Colonic mucosa (tissue), 4 donors: ENCODE results near the gene DYNLT2. TPM values are rescaled to one million over a fixed set of nuclear protein-coding genes. Genes with fewer than 3 reads are reported as not detected.

Source experiments
- DNase-seq: peaks from one replicate; pipeline ENCODE4 v3.0.0-alpha.2; 2020
- H3K27ac ChIP-seq: fragments of 200-600 bp; one replicate; pipeline ENCODE4 v1.8.0; 2021
- H3K27me3 ChIP-seq: fragments of 200-600 bp; one replicate; pipeline ENCODE4 v1.8.0; 2021
- H3K36me3 ChIP-seq: fragments of 200-600 bp; one replicate; pipeline ENCODE4 v1.8.0; 2021
- H3K4me1 ChIP-seq: fragments of 200-600 bp; one replicate; pipeline ENCODE4 v1.8.0; 2021; ENCODE audit warnings: mild to moderate bottlenecking
- H3K4me3 ChIP-seq: fragments of 200-600 bp; one replicate; pipeline ENCODE4 v1.8.0; 2021
- H3K9ac ChIP-seq, 2 donors: one replicate each; pipeline ENCODE4 v1.7.0; 2013; ENCODE audit warnings: control low read depth in 2 of 2, low read depth in 2 of 2, low read length in 2 of 2
- H3K9me3 ChIP-seq: fragments of 200-600 bp; one replicate; pipeline ENCODE4 v1.8.0; 2021
- CTCF ChIP-seq: fragments of 200-600 bp; IDR thresholded peaks from one replicate; pipeline ENCODE4 v1.8.0; 2022; ENCODE audit warnings: antibody characterized with exemption, mild to moderate bottlenecking
- intact Hi-C: fragments of 100-400 bp; cut with DNase I; formaldehyde crosslinking; loops from one replicate; pipeline ENCODE4 v1.14.1; 2022
- total RNA-seq, 2 donors: library from RNA; stranded (reverse); fragmentation: NEBNext Ultra II Directional in 1 of 2; extraction: Animal tissue kit (Norgen Biotek cat#: 25700) in 1 of 2; gene quantifications; one replicate each; pipeline ENCODE4 v1.2.1, GENCODE V29; 2021
- donor health status: healthy.
- donor health status: DM: no; HTN: no; CAD: no.
- donor health status: DM: no; HTN: no; CAD: no.

Gene DYNLT2
- total RNA-seq, 2 donors from 2014 or later: 1.4 to 2.2 TPM

GRCh38 chr6:169723991-169724493 is 27.3 kb downstream of the DYNLT2 start:
- no peaks in the 10 kb centered on the region for H3K9me3 ChIP-seq
- H3K36me3 ChIP-seq: no peaks in the 10 kb centered on the region
- H3K4me3 ChIP-seq: no peak overlapping the region
- H3K4me1 ChIP-seq: no peaks in the 10 kb centered on the region
- intact Hi-C loops: no loop called here
- H3K9ac ChIP-seq: peak overlapping the region in 1 of 2 donors; percentile 82
- TF ChIP-seq CTCF: no peak
- H3K27ac ChIP-seq: no peak overlapping the region
- peak; percentile 22 for DNase-seq
- no peaks in the 10 kb centered on the region for H3K27me3 ChIP-seq

DNA sequence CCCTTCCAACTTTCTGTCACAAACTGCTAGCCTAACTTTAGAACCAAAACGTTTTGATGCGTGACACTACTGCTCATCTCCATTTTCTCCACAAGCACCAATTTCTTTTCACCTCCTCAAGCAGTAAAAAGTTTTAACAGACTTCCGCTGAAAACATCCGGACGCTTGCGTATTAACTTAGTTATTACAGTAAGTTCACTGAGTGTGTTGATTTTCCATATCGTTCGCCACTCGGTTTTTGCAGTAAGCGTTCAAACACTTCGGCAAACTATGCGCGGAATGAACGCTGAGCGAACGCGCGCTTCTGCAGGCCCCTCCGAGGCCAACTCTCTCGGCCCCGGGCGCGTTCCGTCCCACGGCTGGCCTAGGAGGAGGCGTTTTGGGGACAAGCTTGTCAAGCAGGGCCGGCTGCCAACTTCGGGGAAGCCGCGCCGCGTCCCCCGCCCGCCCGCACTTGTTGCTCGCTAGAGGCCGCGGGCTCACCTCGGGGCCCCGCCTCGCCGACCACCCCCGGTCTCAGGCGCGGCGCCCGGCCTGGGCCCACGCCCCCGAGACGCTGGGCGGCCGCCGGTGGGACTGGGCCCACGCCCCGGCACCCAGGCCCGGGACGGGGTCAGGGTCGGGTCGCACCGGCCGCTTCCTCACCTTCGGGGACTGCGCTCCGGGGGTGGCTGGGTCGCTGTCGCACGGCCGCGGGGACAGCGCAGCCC is 28.0 kb downstream of the DYNLT2 start:
- Histone ChIP-seq H3K27ac (peak overlapping the region; percentile 90), H3K9me3 (no peaks in the 10 kb centered on the region), H3K4me3 (peak overlapping the region; percentile 64), H3K4me1 (no peaks in the 10 kb centered on the region), H3K36me3 (no peaks in the 10 kb centered on the region), H3K27me3 (no peaks in the 10 kb centered on the region), H3K9ac (peak overlapping the region; percentile 79 to 97)
- TF ChIP-seq CTCF: no peak
- intact Hi-C loops: no loop called here
- DNase-seq: peak; percentile 72

DNA sequence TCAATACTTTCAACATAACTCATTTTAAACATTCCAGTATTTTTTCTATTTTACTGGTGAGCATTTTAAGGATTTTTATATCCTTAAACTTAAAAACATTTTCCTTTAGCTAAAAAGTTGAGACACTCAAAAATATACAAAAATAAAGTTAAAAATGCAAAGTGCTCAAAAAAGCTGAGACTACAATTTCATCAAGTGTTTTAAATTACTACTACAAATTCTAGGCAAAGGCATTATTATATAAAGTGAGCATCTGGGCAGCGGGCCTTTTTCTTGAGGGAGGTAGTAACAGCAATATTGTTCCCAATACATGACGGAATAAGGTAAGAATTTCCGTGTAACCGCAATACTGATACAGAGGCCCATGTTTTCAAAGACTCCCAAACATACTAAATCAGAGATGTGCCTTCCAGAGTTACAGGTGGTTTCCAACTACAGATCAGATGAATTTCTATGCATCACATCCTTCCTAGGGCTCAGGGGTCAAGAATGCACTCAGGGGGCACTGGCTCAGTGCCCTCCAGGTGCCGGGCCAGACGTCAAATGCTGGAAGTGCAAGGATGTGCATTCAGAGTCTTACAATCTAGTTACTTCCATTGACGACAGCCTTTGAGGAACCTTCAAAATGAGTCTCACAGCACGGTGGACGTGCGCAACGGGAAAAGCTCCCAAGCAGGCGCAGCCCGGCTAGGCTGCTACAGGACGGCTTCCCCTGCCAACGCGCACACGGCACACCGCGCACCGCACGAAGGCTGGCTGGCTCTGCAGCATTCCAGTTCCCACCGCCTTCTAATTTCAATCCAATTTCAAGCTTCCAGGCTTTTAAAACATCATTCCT is 28.8 kb downstream of the DYNLT2 start:
- Histone ChIP-seq H3K27ac (peak overlapping the region; percentile 90), H3K9ac (peak overlapping the region; percentile 79 to 97), H3K4me3 (peak overlapping the region; percentile 64), H3K4me1 (no peaks in the 10 kb centered on the region), H3K27me3 (no peaks in the 10 kb centered on the region), H3K36me3 (no peaks in the 10 kb centered on the region), H3K9me3 (no peaks in the 10 kb centered on the region)
- intact Hi-C loops: no loop called here
- peak; percentile 51 for DNase-seq
- TF ChIP-seq CTCF: no peak

DNA sequence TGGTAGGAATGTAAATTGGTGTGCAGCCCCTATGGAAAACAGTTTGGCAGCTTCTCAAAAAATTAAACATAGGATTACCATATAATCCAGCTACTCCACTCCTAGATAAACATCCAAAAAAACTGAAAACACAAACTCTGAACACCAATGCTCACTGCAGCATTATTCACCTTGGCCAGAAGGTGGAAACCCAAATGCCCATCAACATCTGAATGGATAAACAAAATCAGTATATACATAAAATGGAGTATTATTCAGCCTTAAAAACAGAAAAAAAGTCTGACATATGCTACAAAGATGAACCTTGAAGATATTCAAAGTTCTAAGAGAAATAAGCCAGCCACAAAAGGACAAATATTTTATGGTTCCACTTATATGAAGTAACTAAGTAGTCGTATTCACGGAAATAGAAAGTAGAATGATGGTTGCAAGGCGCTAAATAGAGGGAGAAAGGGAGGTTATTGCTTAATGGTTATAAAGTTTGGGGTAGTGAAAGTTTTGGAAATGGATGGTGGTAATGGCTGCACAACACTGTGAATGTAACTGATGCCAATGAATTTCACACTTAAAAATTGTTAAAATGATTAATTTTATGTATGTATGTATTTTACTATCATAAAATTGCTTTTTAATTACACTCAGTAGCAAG is 31.0 kb downstream of the DYNLT2 start:
- Histone ChIP-seq H3K27ac (no peak overlapping the region), H3K9me3 (no peaks in the 10 kb centered on the region), H3K27me3 (no peaks in the 10 kb centered on the region), H3K4me1 (no peaks in the 10 kb centered on the region), H3K4me3 (no peak overlapping the region), H3K36me3 (no peaks in the 10 kb centered on the region), H3K9ac (no peak overlapping the region)
- intact Hi-C loops: no loop called here
- no peak for DNase-seq
- no peak for TF ChIP-seq CTCF

DNA sequence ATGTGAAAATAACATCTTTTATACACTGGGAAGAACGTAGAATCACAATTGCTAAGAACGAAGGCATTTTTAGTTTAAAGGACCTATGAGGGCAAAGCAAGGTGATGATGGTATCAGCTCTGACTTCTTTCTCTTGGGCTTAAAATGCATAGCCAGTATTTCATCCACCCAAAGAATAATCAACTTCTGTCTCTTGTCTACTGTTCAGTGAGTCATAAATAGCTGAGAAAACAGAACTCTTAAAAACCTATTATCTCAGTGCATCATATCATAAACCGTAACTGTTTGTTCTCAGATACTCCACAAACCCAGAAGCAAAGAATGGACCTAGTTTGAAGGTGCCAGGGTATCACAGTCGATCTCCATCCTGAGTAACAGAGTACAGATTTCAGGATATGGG is 32.3 kb downstream of the DYNLT2 start:
- intact Hi-C loops: no loop called here
- H3K4me1 ChIP-seq: no peaks in the 10 kb centered on the region
- no peak overlapping the region for H3K4me3 ChIP-seq
- no peak for DNase-seq
- no peak for TF ChIP-seq CTCF
- H3K36me3 ChIP-seq: no peaks in the 10 kb centered on the region
- no peaks in the 10 kb centered on the region for H3K9me3 ChIP-seq
- H3K9ac ChIP-seq: no peak overlapping the region
- H3K27ac ChIP-seq: no peak overlapping the region
- no peaks in the 10 kb centered on the region for H3K27me3 ChIP-seq
